ENCODE data around the gene KCNE1. TPM values are rescaled to one million over a fixed set of nuclear protein-coding genes. Genes with fewer than 3 reads are reported as not detected.
"Not testable (repeated sequence)": the region's sequence is repeated elsewhere in the genome, so short reads cannot be mapped to it uniquely, and the experiment has no call there.

Gene KCNE1
- total and polyA plus RNA-seq, 10 of the 15 experiments (the other 5 are each of a cell fraction or from before 2014, with no cell fraction given) = 0.06 to 0.18 (median 0.09) TPM; not detected in 5

DNA sequence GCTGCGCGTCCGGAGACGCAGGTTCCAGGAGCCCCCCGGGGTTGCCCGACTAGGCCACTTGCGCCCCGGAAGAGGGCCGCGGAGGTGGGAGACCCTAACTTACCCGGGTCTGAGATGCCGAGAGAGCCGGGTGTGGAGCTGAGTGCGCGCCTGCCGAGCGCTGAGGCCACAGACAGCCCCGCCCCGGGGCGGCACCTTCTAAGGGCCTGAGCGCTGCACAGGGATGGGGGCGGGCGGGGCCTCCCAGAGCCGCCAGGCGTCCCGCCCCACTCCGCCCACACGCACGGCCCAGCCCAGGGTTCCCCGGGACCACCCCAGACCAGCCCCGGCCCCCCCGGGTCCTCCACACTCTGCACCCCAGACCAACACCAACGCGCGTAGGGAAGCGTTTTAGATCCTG is 52.6 kb downstream of the KCNE1 start:
- FAIRE-seq; DNase-seq (ENCODE audit: low read depth, low spot score); H3K27ac ChIP-seq (ENCODE audit: control insufficient read depth, insufficient read depth); H3K4me3 ChIP-seq; CTCF ChIA-PET; H3K9me3 ChIP-seq (replicated peaks; ENCODE audit: control insufficient read depth, insufficient read depth, low read length); H3K4me2 ChIP-seq (ENCODE audit: control insufficient read depth, insufficient read depth); H3K9ac ChIP-seq (ENCODE audit: control insufficient read depth, insufficient read depth, low read length); BruUV-seq (replicated peaks); RAD21 ChIA-PET (ENCODE audit: unreplicated experiment); H2AFZ ChIP-seq (ENCODE audit: control insufficient read depth, low read depth, low read length); intact Hi-C loops (cut with micrococcal nuclease; ENCODE audit: unreplicated experiment); H3K27me3 ChIP-seq (replicated peaks in 1 of 2; ENCODE audit: control insufficient read depth in 2 of 2, insufficient read depth in 2 of 2, low read length in 1 of 2); H4K20me1 ChIP-seq (ENCODE audit: control insufficient read depth, insufficient read depth); H3K79me2 ChIP-seq (ENCODE audit: control insufficient read depth, insufficient read depth, low read length); SMC1A ChIA-PET (ENCODE audit: uncharacterized antibody, unreplicated experiment); POLR2A ChIA-PET; in situ Hi-C loops (cut with MboI); H3K36me3 ChIP-seq (ENCODE audit: control insufficient read depth in 2 of 2, insufficient read depth in 2 of 2, low read length in 1 of 2); ATAC-seq; H3K4me1 ChIP-seq (ENCODE audit: control insufficient read depth, insufficient read depth, low read length): not testable (repeated sequence)
- no CpG with 5 or more reads among the region's 36 CpGs for WGBS (ENCODE audit: insufficient coverage, insufficient replicate concordance, low lambda C conversion rate, missing lambda C conversion rate)

DNA sequence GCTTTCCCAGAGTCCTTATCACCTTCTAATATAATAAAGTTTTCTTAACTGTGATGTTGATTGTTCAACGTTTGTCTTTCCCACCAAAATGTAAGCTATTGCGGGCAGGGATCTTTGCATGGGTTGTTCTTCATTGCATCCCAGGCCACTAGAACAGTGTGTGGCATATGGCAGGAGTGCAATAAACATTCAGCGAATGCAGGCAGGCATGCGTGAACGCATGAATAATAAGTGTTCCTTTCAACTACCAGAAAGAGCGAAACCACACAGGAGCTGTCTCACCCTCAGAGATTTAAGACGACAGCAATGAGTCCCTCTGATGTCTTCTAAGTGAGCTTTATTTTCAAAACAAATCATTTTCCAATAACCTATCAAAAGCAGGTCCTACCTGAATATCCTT is 53.7 kb downstream of the KCNE1 start:
- DNase-seq (ENCODE audit: low read depth, low spot score); POLR2A ChIA-PET; H2AFZ ChIP-seq (ENCODE audit: control insufficient read depth, low read depth, low read length); RAD21 ChIA-PET (ENCODE audit: unreplicated experiment); H3K36me3 ChIP-seq (ENCODE audit: control insufficient read depth in 2 of 2, insufficient read depth in 2 of 2, low read length in 1 of 2); H3K4me3 ChIP-seq; ATAC-seq; FAIRE-seq; H3K27me3 ChIP-seq (replicated peaks in 1 of 2; ENCODE audit: control insufficient read depth in 2 of 2, insufficient read depth in 2 of 2, low read length in 1 of 2); CTCF ChIA-PET; H3K27ac ChIP-seq (ENCODE audit: control insufficient read depth, insufficient read depth); H4K20me1 ChIP-seq (ENCODE audit: control insufficient read depth, insufficient read depth); H3K79me2 ChIP-seq (ENCODE audit: control insufficient read depth, insufficient read depth, low read length); H3K4me1 ChIP-seq (ENCODE audit: control insufficient read depth, insufficient read depth, low read length); H3K4me2 ChIP-seq (ENCODE audit: control insufficient read depth, insufficient read depth); intact Hi-C loops (cut with micrococcal nuclease; ENCODE audit: unreplicated experiment); H3K9ac ChIP-seq (ENCODE audit: control insufficient read depth, insufficient read depth, low read length); SMC1A ChIA-PET (ENCODE audit: uncharacterized antibody, unreplicated experiment); H3K9me3 ChIP-seq (replicated peaks; ENCODE audit: control insufficient read depth, insufficient read depth, low read length); in situ Hi-C loops (cut with MboI); BruUV-seq (replicated peaks): not testable (repeated sequence)
- no CpG with 5 or more reads among the region's 7 CpGs for WGBS (ENCODE audit: insufficient coverage, insufficient replicate concordance, low lambda C conversion rate, missing lambda C conversion rate)

DNA sequence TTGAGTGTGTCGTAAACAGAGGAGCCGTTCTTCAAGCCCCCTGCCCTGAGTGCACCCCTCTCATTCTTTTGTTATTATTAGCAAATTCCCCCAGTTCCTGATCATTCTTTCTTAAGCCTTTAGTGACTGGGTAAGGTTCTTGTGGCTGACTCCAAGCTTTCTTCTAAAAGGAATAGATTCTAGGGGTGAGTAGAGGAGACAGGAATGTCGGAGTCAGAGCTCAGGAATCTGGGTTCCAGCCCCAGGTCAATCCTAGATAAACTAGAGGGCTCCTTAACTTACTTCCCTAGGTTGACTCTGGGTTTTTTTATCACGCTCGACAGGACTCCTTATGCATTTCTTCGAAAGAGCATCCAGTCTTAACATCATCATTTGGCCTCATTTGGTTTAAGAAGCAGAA is 55.8 kb downstream of the KCNE1 start:
- ATAC-seq; H3K27me3 ChIP-seq (replicated peaks in 1 of 2; ENCODE audit: control insufficient read depth in 2 of 2, insufficient read depth in 2 of 2, low read length in 1 of 2); H3K4me3 ChIP-seq; BruUV-seq (replicated peaks); H3K9me3 ChIP-seq (replicated peaks; ENCODE audit: control insufficient read depth, insufficient read depth, low read length); H4K20me1 ChIP-seq (ENCODE audit: control insufficient read depth, insufficient read depth); intact Hi-C loops (cut with micrococcal nuclease; ENCODE audit: unreplicated experiment); in situ Hi-C loops (cut with MboI); FAIRE-seq; SMC1A ChIA-PET (ENCODE audit: uncharacterized antibody, unreplicated experiment); RAD21 ChIA-PET (ENCODE audit: unreplicated experiment); H3K4me2 ChIP-seq (ENCODE audit: control insufficient read depth, insufficient read depth); H3K9ac ChIP-seq (ENCODE audit: control insufficient read depth, insufficient read depth, low read length); DNase-seq (ENCODE audit: low read depth, low spot score); H3K79me2 ChIP-seq (ENCODE audit: control insufficient read depth, insufficient read depth, low read length); H2AFZ ChIP-seq (ENCODE audit: control insufficient read depth, low read depth, low read length); H3K27ac ChIP-seq (ENCODE audit: control insufficient read depth, insufficient read depth); H3K36me3 ChIP-seq (ENCODE audit: control insufficient read depth in 2 of 2, insufficient read depth in 2 of 2, low read length in 1 of 2); H3K4me1 ChIP-seq (ENCODE audit: control insufficient read depth, insufficient read depth, low read length); CTCF ChIA-PET; POLR2A ChIA-PET: not testable (repeated sequence)
- WGBS (ENCODE audit: insufficient coverage, insufficient replicate concordance, low lambda C conversion rate, missing lambda C conversion rate) = no CpG with 5 or more reads among the region's 6 CpGs

DNA sequence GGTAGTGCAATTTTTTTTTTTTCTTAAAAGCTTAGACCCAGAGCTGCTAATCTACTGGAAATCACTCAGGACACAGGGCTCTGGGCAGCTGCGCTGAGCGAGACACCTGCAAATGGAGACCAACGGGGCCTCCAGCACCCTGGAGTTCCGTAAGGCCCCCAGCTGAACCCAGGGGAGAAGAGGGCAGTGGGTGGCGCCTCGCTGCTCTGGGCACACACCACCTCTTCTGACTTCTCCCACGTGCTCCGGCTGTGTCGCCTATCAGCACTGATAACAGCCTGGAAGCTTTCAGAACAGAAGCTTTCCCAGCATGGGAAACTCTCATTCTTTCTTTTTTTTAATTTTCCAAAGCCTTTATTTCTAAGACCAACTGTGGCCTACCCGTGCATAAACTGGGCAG is 56.4 kb downstream of the KCNE1 start:
- H4K20me1 ChIP-seq (ENCODE audit: control insufficient read depth, insufficient read depth); H2AFZ ChIP-seq (ENCODE audit: control insufficient read depth, low read depth, low read length); DNase-seq (ENCODE audit: low read depth, low spot score); BruUV-seq (replicated peaks); H3K27ac ChIP-seq (ENCODE audit: control insufficient read depth, insufficient read depth); ATAC-seq; RAD21 ChIA-PET (ENCODE audit: unreplicated experiment); H3K4me3 ChIP-seq; H3K4me2 ChIP-seq (ENCODE audit: control insufficient read depth, insufficient read depth); H3K9ac ChIP-seq (ENCODE audit: control insufficient read depth, insufficient read depth, low read length); H3K4me1 ChIP-seq (ENCODE audit: control insufficient read depth, insufficient read depth, low read length); POLR2A ChIA-PET; H3K36me3 ChIP-seq (ENCODE audit: control insufficient read depth in 2 of 2, insufficient read depth in 2 of 2, low read length in 1 of 2); H3K27me3 ChIP-seq (replicated peaks in 1 of 2; ENCODE audit: control insufficient read depth in 2 of 2, insufficient read depth in 2 of 2, low read length in 1 of 2); H3K9me3 ChIP-seq (replicated peaks; ENCODE audit: control insufficient read depth, insufficient read depth, low read length); SMC1A ChIA-PET (ENCODE audit: uncharacterized antibody, unreplicated experiment); in situ Hi-C loops (cut with MboI); H3K79me2 ChIP-seq (ENCODE audit: control insufficient read depth, insufficient read depth, low read length); CTCF ChIA-PET; intact Hi-C loops (cut with micrococcal nuclease; ENCODE audit: unreplicated experiment); FAIRE-seq: not testable (repeated sequence)
- no CpG with 5 or more reads among the region's 10 CpGs for WGBS (ENCODE audit: insufficient coverage, insufficient replicate concordance, low lambda C conversion rate, missing lambda C conversion rate)

Measured in GM12878 (cell line).